H1 (cell line): ENCODE data around the gene HHAT.

Experiments
- CHD2 ChIP-seq: IDR thresholded peaks from 2 replicates; pipeline ENCODE4 v1.6.1; 2012; ENCODE audit warnings: low read length, improper control_type of control experiment
- CTBP2 ChIP-seq: IDR thresholded peaks from 2 replicates; pipeline ENCODE4 v1.7.0; 2011; ENCODE audit warnings: borderline replicate concordance, mild to moderate bottlenecking, moderate library complexity, mixed read lengths, low read length; ENCODE audit not compliant: insufficient read depth, insufficient read length
- GABPA ChIP-seq: IDR thresholded peaks from 2 replicates; pipeline ENCODE4 v1.6.1; 2011; ENCODE audit warnings: mild to moderate bottlenecking, low read length, moderate library complexity, borderline replicate concordance; ENCODE audit not compliant: insufficient read depth
- KDM5A ChIP-seq: fragments of 200-600 bp; IDR thresholded peaks from 2 replicates; pipeline ENCODE4 v1.7.1; 2012; ENCODE audit warnings: mild to moderate bottlenecking, low read length, inconsistent platforms, mixed read lengths
- POLR2A ChIP-seq, 2 experiments: IDR thresholded peaks; 1 replicate in 1 of 2; 2 replicates in 1 of 2; pipeline ENCODE4 v1.6.1; 2011; ENCODE audit warnings: low read depth in 2 of 2, low read length in 2 of 2, mild to moderate bottlenecking in 2 of 2; ENCODE audit errors: control extremely low read depth in 1 of 2
- POLR2AphosphoS5 ChIP-seq: IDR thresholded peaks from 2 replicates; pipeline ENCODE4 v1.6.1; 2011; ENCODE audit warnings: low read depth, low read length
- RAD21 ChIP-seq, 2 experiments: IDR thresholded peaks in 1 of 2; conservative IDR thresholded peaks in 1 of 2; 2 replicates each; pipeline ENCODE4 v1.6.1; 2011; ENCODE audit warnings: low read depth in 2 of 2, low read length in 2 of 2, improper control_type of control experiment in 1 of 2, inconsistent platforms in 1 of 2, mild to moderate bottlenecking in 1 of 2, moderate library complexity in 1 of 2
- ZNF274 ChIP-seq: IDR thresholded peaks from 2 replicates; pipeline ENCODE4 v1.7.0; 2012; ENCODE audit warnings: low read length, borderline replicate concordance; ENCODE audit errors: extremely low read depth
- TF ChIP-seq, protein P1 (sequence below), 3 experiments: IDR thresholded peaks; 1 replicate in 2 of 3; 2 replicates in 1 of 3; pipeline versions ENCODE4 v1.5.1 to v1.6.1; 2011; ENCODE audit warnings: low read length in 3 of 3, mild to moderate bottlenecking in 3 of 3, inconsistent platforms in 2 of 3, low read depth in 1 of 3, moderate library complexity in 1 of 3; ENCODE audit not compliant: insufficient read depth in 1 of 3; ENCODE audit errors: control extremely low read depth in 1 of 3
- TF ChIP-seq, protein P2 (sequence below): IDR thresholded peaks from 2 replicates; pipeline ENCODE4 v1.6.1; 2011; ENCODE audit warnings: low read length, improper control_type of control experiment

DNA sequence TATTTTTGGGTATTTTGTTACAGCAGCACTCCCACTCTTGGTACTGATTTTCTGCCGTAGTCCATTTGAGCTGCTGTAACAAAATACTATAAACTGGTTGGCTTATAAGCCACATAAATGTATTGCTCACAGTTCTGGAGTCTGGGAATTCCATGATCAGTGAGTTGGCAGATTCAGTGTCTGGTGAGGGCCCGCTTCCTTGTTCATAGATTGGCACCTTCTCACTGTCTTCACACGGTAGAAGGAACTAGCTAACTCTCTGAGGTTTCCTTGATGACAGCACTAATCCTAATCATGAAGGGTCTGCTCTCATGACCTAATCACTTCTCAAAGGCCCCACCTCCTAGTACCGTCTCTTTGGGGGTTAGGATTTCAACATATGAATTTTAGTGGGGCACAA, 85.2 kb downstream of the HHAT start:
- no peak for TF ChIP-seq POLR2A (IDR thresholded peaks at IDR 0.05; ENCODE audit: control extremely low read depth in 1 of 2, low read depth in 2 of 2, low read length in 2 of 2)
- TF ChIP-seq CTBP2: no peak
- TF ChIP-seq, protein P1, sequence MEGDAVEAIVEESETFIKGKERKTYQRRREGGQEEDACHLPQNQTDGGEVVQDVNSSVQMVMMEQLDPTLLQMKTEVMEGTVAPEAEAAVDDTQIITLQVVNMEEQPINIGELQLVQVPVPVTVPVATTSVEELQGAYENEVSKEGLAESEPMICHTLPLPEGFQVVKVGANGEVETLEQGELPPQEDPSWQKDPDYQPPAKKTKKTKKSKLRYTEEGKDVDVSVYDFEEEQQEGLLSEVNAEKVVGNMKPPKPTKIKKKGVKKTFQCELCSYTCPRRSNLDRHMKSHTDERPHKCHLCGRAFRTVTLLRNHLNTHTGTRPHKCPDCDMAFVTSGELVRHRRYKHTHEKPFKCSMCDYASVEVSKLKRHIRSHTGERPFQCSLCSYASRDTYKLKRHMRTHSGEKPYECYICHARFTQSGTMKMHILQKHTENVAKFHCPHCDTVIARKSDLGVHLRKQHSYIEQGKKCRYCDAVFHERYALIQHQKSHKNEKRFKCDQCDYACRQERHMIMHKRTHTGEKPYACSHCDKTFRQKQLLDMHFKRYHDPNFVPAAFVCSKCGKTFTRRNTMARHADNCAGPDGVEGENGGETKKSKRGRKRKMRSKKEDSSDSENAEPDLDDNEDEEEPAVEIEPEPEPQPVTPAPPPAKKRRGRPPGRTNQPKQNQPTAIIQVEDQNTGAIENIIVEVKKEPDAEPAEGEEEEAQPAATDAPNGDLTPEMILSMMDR (IDR thresholded peaks at IDR 0.05; ENCODE audit: control extremely low read depth in 1 of 3, insufficient read depth in 1 of 3, low read depth in 1 of 3, low read length in 3 of 3): no peak
- TF ChIP-seq, protein P2, sequence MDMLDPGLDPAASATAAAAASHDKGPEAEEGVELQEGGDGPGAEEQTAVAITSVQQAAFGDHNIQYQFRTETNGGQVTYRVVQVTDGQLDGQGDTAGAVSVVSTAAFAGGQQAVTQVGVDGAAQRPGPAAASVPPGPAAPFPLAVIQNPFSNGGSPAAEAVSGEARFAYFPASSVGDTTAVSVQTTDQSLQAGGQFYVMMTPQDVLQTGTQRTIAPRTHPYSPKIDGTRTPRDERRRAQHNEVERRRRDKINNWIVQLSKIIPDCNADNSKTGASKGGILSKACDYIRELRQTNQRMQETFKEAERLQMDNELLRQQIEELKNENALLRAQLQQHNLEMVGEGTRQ: no peak
- TF ChIP-seq CHD2: no peak
- no peak for TF ChIP-seq ZNF274
- no peak for TF ChIP-seq RAD21 (IDR thresholded peaks at IDR 0.05 in 1 of 2, conservative IDR thresholded peaks at IDR 0.05 in 1 of 2; ENCODE audit: low read depth in 2 of 2, low read length in 2 of 2)
- no peak for TF ChIP-seq KDM5A
- no peak for TF ChIP-seq GABPA
- TF ChIP-seq POLR2AphosphoS5: no peak
